Erythroblast (primary cell): ENCODE results near the gene POR.

Experiments
- GATA1 ChIP-seq: IDR thresholded peaks from 2 replicates; pipeline ENCODE4 v1.6.1; 2011; ENCODE audit warnings: low read depth, mild to moderate bottlenecking, control low read depth, low read length, moderate library complexity
- POLR2A ChIP-seq: IDR thresholded peaks from 2 replicates; pipeline ENCODE4 v1.6.1; 2011; ENCODE audit warnings: mild to moderate bottlenecking, low read length

DNA sequence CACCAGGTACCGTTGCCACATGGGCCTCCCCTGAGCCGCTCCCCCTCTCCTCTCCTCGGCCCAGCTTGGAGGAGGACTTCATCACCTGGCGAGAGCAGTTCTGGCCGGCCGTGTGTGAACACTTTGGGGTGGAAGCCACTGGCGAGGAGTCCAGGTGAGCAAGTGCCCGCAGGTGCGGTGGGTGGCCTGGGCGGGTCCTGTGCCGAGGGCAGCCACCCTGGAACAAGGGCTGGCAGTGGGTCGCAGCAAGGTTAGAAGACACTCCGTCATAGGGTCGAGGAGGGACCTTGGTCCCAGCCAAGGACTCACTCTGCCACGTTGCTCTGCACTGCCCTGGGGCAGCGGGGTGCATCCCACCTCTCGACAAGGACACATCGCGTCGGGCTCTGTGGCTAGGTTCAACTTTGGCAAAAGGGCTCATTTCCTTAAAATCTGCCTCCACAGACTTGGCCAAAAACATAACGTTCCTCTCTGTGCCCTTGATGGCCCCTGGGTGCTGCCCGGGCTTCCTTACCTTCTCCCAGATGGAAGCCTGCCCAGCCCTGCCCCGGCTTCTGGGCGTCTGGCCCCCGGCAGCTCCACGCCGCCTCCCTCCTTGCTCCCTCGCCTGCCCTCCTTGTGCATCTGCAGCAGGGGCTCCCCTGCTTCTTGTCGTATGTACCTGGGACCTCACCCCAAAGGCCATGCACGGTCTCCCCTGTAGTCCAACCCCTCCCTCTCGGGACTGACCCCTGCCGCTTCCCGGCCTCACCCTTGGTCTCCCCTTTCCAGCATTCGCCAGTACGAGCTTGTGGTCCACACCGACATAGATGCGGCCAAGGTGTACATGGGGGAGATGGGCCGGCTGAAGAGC lies 66.7 kb downstream of the POR start:
- TF ChIP-seq POLR2A (no peak), GATA1 (no peak)
